GM18909 (cell line): ENCODE data around the gene VCP.
"Not testable (repeated sequence)": the region's sequence is repeated elsewhere in the genome, so short reads cannot be mapped to it uniquely, and the experiment has no call there.

ENCODE experiments used
- ATAC-seq: cut with Tn5 transposase; IDR thresholded peaks from one replicate; pipeline ENCODE4 v1.9.1; 2021; ENCODE audit warnings: mild to moderate bottlenecking; ENCODE audit not compliant: unreplicated experiment, poor library complexity

The VCP gene

DNA sequence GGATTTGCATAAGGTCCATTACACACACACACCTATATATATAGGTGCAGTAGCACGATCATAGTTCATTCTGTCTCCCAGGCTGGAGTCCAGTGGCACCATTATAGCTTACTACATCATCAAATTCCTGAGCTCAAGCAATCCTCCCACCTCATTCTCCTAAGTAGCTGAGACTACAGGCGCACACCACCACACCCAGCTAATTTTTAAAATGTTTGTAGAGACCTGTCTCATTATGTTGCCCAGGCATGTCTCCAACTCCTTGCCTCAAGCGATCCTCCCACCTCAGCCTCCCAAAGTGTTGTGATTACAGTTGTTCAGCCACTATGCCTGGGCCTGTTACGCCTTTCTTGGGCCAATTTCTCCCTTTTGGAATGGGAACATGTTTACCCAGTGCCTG, 43.2 kb downstream of the VCP start:
- no peak for ATAC-seq

DNA sequence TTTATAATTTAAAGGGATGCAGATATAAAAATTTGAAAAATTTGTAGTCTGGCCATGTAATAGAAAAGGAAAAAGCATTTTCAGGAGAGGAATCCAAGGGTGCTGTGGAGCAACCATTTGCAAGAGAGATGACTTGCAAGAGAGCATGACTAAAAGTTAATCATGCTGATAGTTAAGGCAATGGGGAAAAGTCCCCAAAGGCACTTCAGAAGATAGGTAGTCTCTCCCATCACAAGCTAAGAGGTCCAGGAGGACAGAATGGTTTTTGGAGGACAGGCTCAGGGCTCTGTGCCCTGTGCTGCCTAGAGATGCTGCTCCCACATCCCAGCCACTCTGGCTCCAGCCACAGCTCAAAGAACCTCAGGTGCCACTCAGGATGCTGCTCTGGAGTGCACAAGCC, 44.1 kb downstream of the VCP start:
- ATAC-seq: no peak

- no peak for ATAC-seq
Measured at GRCh38 chr9:35027860-35028259, 44.6 kb downstream of the VCP start.

DNA sequence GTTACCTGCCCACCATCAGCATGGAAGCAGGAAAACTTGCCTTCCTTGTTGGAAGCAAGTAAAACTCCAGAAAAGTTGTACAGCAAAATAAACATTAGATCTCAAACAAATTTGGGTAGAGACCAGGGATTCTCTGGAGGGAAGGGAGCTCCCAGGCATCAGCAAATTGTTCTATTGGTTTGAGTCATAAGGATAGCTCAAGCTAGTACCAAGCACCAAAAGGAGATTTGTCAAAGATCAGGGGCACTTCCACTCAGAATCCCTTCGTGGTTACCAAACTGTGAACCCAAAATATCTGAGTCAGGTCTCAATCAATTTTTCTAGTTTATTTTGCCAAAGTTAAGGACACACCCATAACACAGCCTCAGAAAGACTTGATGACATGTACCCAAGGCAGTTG, 45.1 kb downstream of the VCP start:
- no peak for ATAC-seq

GRCh38 chr9:35026671-35027070, 45.8 kb downstream of the VCP start:
- ATAC-seq: no peak

GRCh38 chr9:35023443-35023842, 49.0 kb downstream of the VCP start:
- ATAC-seq: not testable (repeated sequence)

DNA sequence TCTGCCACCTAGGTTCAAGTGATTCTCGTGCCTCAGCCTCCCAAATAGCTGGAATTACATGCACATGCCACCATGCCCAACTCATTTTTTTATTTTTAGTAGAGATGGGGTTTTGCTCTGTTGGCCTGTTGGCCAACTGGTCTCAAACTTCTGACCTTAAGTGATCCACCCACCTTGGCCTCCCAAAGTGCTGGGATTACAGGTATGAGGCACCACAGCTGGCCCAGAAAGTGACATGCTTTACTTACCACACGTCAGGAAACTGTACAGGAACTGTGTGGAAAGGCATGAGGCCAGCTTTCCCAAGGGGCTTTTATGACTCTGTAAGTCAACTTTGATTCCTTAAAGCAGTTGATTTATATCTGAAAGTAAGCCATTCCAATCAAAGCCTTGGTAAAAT, 57.9 kb downstream of the VCP start:
- no peak for ATAC-seq

DNA sequence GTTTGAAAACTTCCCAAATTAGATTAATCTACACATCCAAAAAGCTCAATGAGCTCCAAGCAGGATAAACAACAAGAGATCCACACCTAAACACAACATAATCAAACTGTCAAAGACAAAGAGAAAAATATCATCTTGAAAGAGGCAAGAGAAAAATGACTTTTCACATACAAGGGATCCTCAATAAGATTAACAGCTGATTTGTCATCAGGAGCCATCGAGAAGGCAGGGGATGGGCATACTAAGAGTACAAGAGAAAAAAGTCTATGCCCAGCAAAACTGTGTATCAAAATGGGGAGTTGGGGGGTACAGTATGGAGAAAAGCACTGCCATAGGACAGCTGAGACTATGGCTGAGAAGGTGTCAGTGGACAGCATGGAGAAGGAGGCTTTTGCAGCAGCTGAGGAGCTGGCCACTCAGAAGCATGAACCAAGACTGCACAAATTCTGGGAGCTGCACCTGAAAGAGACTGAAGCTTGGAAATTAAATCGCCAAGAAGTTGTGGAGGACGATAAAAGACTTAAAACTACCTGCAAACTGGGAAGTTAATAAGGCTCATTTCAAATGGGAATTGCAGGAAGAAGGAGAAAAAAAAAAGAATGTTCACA, 62.0 kb downstream of the VCP start:
- no peak for ATAC-seq
